ENCODE results near the gene TSPAN10.

The TSPAN10 gene

GRCh38 chr17:81680150-81680549, 43.2 kb downstream of the TSPAN10 start:
- in situ Hi-C loops (cut with MboI; ENCODE audit: low sequenced_read_pairs, unreplicated experiment): no loop called here
- no peak for DNase-seq (ENCODE audit: low spot score)
- no peak for TF ChIP-seq CTCF (IDR thresholded peaks at IDR 0.05; ENCODE audit: borderline replicate concordance, control extremely low read depth, extremely low read depth, insufficient read depth, missing control alignments)

GRCh38 chr17:81681672-81682071, 44.7 kb downstream of the TSPAN10 start:
- no peak for TF ChIP-seq CTCF (IDR thresholded peaks at IDR 0.05; ENCODE audit: borderline replicate concordance, control extremely low read depth, extremely low read depth, insufficient read depth, missing control alignments)
- in situ Hi-C loops (cut with MboI; ENCODE audit: low sequenced_read_pairs, unreplicated experiment): no loop called here
- DNase-seq (ENCODE audit: low spot score): no peak

- in situ Hi-C loops (cut with MboI; ENCODE audit: low sequenced_read_pairs, unreplicated experiment): no loop called here
- no peak for TF ChIP-seq CTCF (IDR thresholded peaks at IDR 0.05; ENCODE audit: borderline replicate concordance, control extremely low read depth, extremely low read depth, insufficient read depth, missing control alignments)
- no peak for DNase-seq (ENCODE audit: low spot score)
Observed at GRCh38 chr17:81682565-81683207, 45.7 kb downstream of the TSPAN10 start.

DNA sequence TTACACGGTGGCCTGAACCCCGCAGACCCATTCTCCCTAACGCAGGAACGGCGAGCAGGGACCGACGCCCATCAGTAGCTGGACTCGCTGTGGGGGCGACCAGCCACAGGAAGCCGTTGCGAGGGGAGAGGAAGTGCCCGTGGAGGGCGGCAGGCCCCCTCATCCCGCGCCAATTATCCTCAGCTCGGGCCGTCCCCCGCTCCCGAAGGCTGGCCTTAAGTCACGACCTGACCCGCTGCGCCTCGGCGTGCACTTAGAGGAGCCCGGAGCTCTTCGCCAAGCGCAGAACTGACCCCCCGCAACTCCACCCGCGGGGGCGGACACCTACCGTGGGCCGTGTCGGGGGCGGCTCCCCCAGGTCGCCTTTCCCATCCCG, 46.2 kb downstream of the TSPAN10 start:
- TF ChIP-seq CTCF (IDR thresholded peaks at IDR 0.05; ENCODE audit: borderline replicate concordance, control extremely low read depth, extremely low read depth, insufficient read depth, missing control alignments): no peak
- in situ Hi-C loops (cut with MboI; ENCODE audit: low sequenced_read_pairs, unreplicated experiment): no loop called here
- no peak for DNase-seq (ENCODE audit: low spot score)

DNA sequence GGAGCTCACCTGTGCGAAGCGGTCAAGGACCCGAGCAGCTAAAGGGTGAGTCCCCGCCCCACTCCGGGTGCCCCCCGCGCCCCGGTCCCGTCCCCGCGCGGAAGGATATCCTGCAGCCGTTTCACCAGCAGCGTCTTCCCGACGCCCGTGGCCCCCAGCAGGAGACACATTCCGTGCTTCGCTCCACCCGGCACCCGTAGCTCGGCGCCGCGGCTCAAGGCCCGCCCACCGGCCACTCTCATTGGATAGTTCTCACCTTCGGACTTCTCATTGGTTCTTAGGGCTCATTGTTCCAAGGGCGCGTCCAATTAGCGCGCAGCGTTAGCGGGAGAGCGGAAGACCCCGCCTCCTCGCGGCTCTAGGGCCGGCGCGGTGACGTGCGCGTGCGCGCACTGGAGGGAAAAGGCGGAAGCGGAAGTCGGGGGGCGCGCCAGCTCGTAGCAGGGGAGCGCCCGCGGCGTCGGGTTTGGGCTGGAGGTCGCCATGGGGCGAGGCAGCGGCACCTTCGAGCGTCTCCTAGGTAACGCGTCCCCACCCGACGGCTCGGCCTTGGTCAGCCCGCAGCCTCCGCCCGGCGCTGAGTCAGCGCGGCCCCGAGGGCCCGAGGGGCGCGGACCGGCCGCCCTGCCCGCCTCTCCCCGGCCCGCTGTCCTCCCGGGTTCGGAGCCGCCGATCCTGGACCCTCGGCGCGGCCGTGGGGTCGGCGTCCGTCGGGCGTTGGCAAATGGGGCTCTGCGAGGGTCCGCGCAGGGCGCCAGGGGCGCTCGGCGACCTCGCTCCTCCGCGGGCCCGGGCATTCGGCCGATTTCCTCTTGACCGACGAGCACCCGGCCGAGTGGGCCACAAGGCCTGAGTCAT, 46.8 kb downstream of the TSPAN10 start, which contains the start of the genes ARL16 and HGS:
TSS of gene ARL16 (minus strand) at position 214 of the 858 bp plus-strand sequence. CDS start at position 170, 44 bp downstream.
TSS of gene HGS (plus strand) at position 428 of the 858 bp plus-strand sequence. CDS start at position 484, 56 bp downstream.
- no peak for TF ChIP-seq CTCF (IDR thresholded peaks at IDR 0.05; ENCODE audit: borderline replicate concordance, control extremely low read depth, extremely low read depth, insufficient read depth, missing control alignments)
- peak; percentile 100 for DNase-seq (ENCODE audit: low spot score)
- in situ Hi-C loops (cut with MboI; ENCODE audit: low sequenced_read_pairs, unreplicated experiment): no loop called here

GRCh38 chr17:81684442-81684911, 47.5 kb downstream of the TSPAN10 start:
- no peak for TF ChIP-seq CTCF (IDR thresholded peaks at IDR 0.05; ENCODE audit: borderline replicate concordance, control extremely low read depth, extremely low read depth, insufficient read depth, missing control alignments)
- no peak for DNase-seq (ENCODE audit: low spot score)
- in situ Hi-C loops (cut with MboI; ENCODE audit: low sequenced_read_pairs, unreplicated experiment): no loop called here

Measured in GM13976 (cell line).